ENCODE measurements around the gene PCDH1.
"Not testable (repeated sequence)": the region's sequence is repeated elsewhere in the genome, so short reads cannot be mapped to it uniquely, and the experiment has no call there.

The PCDH1 gene

DNA sequence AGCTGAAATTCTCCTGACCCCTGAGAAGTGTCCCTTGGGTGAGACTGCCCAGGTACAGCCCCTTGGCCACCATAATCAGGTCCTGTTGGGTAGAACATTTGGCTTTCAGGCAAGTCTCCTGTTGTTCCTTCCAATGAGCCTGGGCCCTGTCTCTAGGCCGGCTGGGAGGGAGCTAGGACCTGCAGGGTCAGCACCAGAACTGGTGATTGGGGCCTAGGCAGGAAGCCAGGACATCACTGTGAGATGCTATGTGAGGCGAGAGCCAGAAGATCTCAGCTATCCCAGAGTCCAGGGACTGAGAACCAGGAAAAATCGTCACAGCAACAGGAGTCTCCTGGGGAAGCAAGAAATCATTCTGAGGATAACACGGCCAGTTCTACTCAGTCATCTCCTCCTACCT, 51.5 kb downstream of the PCDH1 start:
- DNase-seq, result no peak

- DNase-seq, result no peak
These were observed 52.2 kb downstream of the PCDH1 start for GRCh38 chr5:141825791-141826560.

DNA sequence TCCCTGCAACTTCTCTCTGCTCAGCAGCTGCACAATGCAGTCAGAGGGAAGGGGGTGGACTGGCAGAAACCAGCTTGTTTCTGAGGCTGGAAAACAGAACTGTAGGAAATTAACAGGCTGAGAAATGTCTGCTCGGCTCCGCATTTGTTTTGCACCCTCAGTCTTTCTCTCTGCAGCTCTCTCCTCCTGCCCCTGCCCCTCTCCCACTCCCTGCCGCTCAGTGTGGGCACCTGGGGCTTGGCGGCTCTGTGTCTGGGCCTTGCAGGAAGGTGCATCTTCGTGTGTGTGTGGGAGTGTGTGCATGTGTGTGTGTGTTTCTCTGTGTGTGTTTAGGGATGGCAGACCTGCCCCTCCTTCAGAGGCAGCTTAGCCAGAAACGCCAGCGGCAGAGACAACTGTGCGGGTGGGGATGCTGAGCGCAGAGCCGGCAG, 53.0 kb downstream of the PCDH1 start:
- DNase-seq, result no peak

DNA sequence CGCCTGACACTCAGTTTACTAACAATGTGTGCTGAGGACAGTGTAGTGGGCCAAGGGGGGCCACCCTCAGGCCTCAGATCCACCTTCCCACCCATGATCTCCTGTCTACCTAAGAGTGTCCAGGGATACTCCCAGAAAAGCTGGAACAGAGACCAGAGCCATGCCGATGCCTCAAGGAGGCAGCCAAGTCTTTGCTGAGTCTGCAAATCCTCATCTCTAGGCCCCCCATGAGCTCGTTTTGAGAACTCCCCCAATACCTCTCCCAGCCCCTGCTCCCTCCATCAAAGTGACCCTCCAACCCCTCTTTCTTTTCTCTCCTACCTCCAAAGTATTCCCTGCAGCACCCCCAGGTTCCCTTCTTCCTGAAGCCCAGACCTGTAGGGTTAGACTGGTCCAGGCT, 53.5 kb downstream of the PCDH1 start:
- DNase-seq, result no peak

- DNase-seq, result no peak
These were observed 55.2 kb downstream of the PCDH1 start for GRCh38 chr5:141823056-141823455.

DNA sequence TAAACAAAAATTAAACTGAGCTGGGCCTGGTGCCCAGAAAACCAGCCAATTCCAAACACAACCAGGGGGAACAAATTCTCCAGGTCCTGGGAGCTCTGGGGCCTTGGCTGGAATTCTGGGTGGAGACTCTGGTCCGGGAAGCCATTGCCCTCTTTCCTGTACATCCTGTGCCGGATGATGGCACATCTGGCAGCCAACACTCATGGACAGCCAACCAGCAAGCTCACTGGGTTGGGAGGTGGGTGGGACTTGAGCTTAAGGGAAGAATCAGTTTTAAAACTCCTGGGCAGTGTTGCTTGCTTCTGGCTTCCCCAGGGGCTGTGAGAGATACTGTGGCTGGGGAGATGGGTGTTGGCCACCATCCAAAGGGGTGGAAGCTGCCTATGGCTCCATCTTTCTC, 56.1 kb downstream of the PCDH1 start:
- no peak for DNase-seq

- DNase-seq, result no peak
These were observed 56.7 kb downstream of the PCDH1 start for GRCh38 chr5:141821430-141821925.

GRCh38 chr5:141820686-141821085, 57.5 kb downstream of the PCDH1 start:
- not testable (repeated sequence) for DNase-seq

DNA sequence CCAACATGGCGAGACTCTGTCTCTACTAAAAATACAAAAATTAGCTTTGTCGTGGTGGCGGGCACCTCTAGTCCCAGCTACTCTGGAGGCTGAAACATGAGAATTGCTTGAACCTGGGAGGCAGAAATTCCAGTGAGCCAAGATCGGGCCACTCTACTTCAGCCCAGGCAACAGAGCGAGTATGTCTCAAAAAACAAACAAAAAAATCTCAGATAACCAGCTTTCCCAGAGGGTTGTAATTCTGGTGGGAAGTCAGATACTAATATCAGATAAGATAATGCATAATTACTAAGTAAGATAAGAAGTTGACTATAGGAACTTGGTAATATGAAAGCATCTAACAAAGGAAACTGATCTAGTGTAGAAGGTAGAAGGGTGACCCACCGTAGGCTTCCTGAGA, 60.6 kb downstream of the PCDH1 start:
- no peak for DNase-seq

- no peak for DNase-seq
These were observed 61.4 kb downstream of the PCDH1 start for GRCh38 chr5:141816598-141817399.

- DNase-seq, result no peak
These were observed 62.4 kb downstream of the PCDH1 start for GRCh38 chr5:141815796-141816180.

- DNase-seq, result no peak
These were observed 63.0 kb downstream of the PCDH1 start for GRCh38 chr5:141815051-141815795.

DNA sequence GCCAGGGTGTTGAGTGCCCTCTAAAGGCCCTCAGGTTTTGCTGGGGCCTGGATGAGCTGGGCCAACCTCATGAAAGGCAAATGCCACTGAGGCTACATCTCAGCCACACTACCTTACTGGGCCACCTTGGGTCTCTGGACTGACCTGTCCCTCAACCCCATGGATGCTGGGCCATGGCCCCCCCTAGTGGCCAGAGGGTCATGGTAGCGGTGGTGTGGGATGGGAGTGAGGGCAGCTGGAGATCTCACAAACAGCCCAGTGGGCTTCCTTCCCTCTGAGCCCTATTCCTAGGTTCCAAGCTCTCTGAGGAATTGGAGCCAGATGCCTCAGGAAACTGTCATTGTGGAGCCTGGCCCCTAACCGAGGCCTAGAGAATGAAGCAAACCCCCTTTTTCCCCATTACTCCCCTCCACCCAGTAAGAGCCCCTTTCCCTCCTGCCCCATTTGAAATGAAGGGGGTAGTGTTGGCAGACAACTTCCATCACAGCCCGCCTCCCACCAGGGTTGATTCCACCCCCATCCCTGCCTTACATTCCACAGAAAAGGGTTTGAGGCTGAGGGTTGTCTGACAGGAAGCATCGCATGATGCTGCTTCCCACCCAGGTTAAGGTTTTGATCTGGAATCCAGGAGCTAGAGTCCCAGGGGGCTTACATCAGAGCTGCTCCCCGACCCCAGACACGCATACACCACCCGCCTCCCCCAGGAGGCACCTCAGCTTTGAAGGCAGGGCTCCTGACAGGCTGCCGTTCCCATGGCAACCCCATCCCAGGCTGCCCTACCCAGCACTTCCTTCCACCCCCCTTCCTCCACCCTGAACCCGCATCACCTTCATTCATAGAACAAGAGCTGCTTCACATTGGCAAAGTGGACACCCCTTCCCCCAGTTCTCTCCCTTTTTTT, 63.9 kb downstream of the PCDH1 start:
- DNase-seq, result no peak

GRCh38 chr5:141812512-141812911, 65.7 kb downstream of the PCDH1 start:
- no peak for DNase-seq

- no peak for DNase-seq
These were observed 66.7 kb downstream of the PCDH1 start for GRCh38 chr5:141811287-141812155.

DNA sequence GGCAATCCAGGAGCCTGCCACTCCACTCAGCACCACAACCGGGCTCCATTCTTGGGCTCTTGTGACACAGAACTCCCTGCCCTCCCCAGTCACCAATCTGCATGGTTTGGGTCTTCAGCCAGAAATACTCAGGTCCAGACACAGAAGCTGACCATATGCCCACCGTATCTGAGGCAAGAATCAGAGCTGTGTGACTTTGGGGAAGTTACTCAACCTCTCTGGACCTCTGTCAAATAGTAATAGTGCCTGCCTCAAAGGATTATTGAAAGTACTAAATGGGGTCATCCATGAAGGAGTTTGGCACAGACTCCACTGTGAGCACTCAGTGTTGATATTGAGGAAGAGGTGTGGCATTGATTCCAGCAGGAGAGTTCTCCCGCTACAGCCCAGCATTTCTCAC, 67.5 kb downstream of the PCDH1 start:
- DNase-seq, result no peak

GRCh38 chr5:141809380-141810096, 68.7 kb downstream of the PCDH1 start:
- DNase-seq, result no peak

DNA sequence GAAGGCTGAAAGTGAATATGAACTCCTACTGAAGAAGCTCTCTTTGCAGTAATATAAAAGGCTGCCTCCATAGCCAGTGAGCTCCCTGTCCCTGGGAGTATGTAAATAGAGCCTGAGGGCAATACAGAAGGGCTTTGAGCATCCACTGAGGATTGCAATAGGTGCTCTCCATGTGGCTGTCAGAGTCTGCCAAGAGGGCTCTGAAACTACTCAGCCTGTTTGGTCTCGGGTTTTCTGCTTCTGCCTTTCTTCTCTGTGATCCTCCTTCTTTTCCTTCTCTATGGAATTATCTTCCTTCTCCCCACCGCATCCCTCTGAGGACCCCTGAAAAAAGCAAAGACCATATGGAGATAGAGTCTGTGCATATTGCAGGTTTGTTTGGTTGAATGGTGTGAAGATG, 69.4 kb downstream of the PCDH1 start:
- DNase-seq, result no peak

DNA sequence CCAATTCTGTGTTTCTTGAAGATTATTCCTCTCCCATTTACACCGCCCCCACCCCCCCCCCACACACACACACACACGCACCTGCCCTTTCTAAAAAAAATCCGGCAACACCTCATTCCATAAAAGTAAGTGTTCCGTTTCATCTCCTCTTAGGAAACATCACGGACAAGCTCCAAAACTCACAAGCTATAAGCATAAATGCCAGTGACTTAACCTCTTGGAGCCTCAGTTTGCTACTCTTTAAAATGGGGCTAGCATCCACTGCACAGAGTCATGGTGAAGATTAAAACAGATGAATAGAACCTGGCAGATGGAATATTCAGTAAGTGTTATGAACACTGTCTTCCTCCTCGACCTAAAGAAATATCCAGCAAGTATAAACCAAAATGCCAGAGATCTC, 70.5 kb downstream of the PCDH1 start:
- DNase-seq, result no peak

DNA sequence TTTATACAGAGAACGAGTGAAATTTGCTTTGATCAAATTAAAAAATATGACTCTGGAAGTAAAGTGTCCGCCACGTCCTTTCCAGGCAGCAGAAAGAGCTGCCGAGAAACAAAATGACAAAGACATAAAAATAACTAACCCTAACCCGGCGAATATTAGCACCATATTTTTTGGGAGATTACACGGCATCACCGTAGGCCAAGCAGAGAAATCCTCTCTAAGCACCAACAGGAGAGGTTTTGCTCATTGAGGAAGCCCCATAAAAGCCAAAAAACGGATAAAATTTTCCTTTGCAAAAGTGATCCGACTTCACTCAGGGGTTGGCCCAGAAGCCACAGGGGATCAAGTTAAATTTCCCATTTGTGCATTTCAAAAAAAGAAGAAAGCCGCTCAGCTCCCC, 70.9 kb downstream of the PCDH1 start:
- no peak for DNase-seq

- DNase-seq, result no peak
These were observed 71.6 kb downstream of the PCDH1 start for GRCh38 chr5:141806626-141807025.
